MM.1S (cell line): Measurements from ENCODE around the gene ADARB1.

Experiments used
- DNase-seq: peaks from one replicate; pipeline ENCODE4 v3.0.0-alpha.2; 2015
- H2AFZ ChIP-seq: fragments of 300-600 bp; sonication (generic); 2 replicates; pipeline ENCODE4 v1.6.0; 2016; ENCODE audit warnings: antibody characterized with exemption, low read length
- H3F3A ChIP-seq: fragments of 300-600 bp; sonication (generic); 2 replicates; pipeline ENCODE4 v1.6.1; 2016; ENCODE audit warnings: mild to moderate bottlenecking, antibody characterized with exemption, low read length, moderate library complexity, mixed read lengths; ENCODE audit not compliant: insufficient read depth
- H3K27ac ChIP-seq: fragments of 300-600 bp; sonication (generic); 2 replicates; pipeline ENCODE4 v1.5.1; 2016; ENCODE audit warnings: mild to moderate bottlenecking, low read length
- H3K27me3 ChIP-seq: fragments of 300-600 bp; sonication (generic); replicated peaks from 2 replicates; pipeline ENCODE4 v1.6.0; 2016; ENCODE audit warnings: low read length; ENCODE audit not compliant: insufficient read depth
- H3K36me3 ChIP-seq: fragments of 300-600 bp; sonication (generic); replicated peaks from 2 replicates; pipeline ENCODE4 v1.6.1; 2016; ENCODE audit warnings: mild to moderate bottlenecking, low read length, mixed read lengths; ENCODE audit not compliant: insufficient read depth
- H3K4me1 ChIP-seq: fragments of 300-600 bp; sonication (generic); 2 replicates; pipeline ENCODE4 v1.6.1; 2016; ENCODE audit warnings: low read length, mixed read lengths
- H3K4me2 ChIP-seq: fragments of 300-600 bp; sonication (generic); 2 replicates; pipeline ENCODE4 v1.6.0; 2016; ENCODE audit warnings: low read depth, low read length
- H3K4me3 ChIP-seq: fragments of 300-600 bp; sonication (generic); 2 replicates; pipeline ENCODE4 v1.5.1; 2016; ENCODE audit warnings: low read length, mixed read lengths
- H3K79me2 ChIP-seq: fragments of 300-600 bp; sonication (generic); 2 replicates; pipeline ENCODE4 v1.6.1; 2016; ENCODE audit warnings: mixed run types, low read length, mixed read lengths
- H3K9ac ChIP-seq: fragments of 300-600 bp; sonication (generic); 2 replicates; pipeline ENCODE4 v1.6.1; 2016; ENCODE audit warnings: low read length, mixed read lengths
- H3K9me2 ChIP-seq: fragments of 300-600 bp; sonication (generic); replicated peaks from 2 replicates; pipeline ENCODE4 v1.6.1; 2016; ENCODE audit warnings: mild to moderate bottlenecking, low read length, mixed read lengths; ENCODE audit not compliant: insufficient read depth
- H3K9me3 ChIP-seq: fragments of 300-600 bp; sonication (generic); replicated peaks from 2 replicates; pipeline ENCODE4 v1.6.1; 2016; ENCODE audit warnings: mild to moderate bottlenecking, low read length, mixed read lengths; ENCODE audit not compliant: insufficient read depth
- H4K20me1 ChIP-seq: fragments of 300-600 bp; sonication (generic); 2 replicates; pipeline ENCODE4 v1.6.1; 2016; ENCODE audit warnings: mild to moderate bottlenecking, low read length, moderate library complexity, mixed read lengths; ENCODE audit not compliant: insufficient read depth
- CTCF ChIP-seq: fragments of 300-600 bp; sonication (generic); IDR thresholded peaks from 2 replicates; pipeline ENCODE4 v1.5.1; 2016; ENCODE audit warnings: antibody characterized with exemption, low read length, mixed read lengths
- EZH2 ChIP-seq: fragments of 300-600 bp; sonication (generic); optimal IDR thresholded peaks from 2 replicates; pipeline ENCODE3; 2017; ENCODE audit warnings: low read depth, mild to moderate bottlenecking, antibody characterized with exemption, low read length, mixed read lengths
- EZH2phosphoT487 ChIP-seq: fragments of 300-600 bp; sonication (generic); IDR thresholded peaks from 2 replicates; pipeline ENCODE4 v1.6.1; 2018; ENCODE audit warnings: antibody characterized with exemption, low read length

ADARB1 gene

GRCh38 chr21:45076245-45076711, 1.9 kb downstream of the ADARB1 start:
- Histone ChIP-seq H3K36me3 (no peaks in the 10 kb centered on the region), H3K27me3 (peaks cover 89% of the 10 kb centered on the region), H4K20me1 (no peaks in the 10 kb centered on the region), H2AFZ (no peak overlapping the region), H3K9ac (no peak overlapping the region), H3K4me2 (no peak overlapping the region), H3K4me1 (no peaks in the 10 kb centered on the region), H3K27ac (no peak overlapping the region), H3K79me2 (no peaks in the 10 kb centered on the region), H3K4me3 (no peak overlapping the region), H3K9me2 (no peaks in the 10 kb centered on the region), H3F3A (no peaks in the 10 kb centered on the region), H3K9me3 (no peaks in the 10 kb centered on the region)
- TF ChIP-seq EZH2phosphoT487 (peak; percentile 32; the same call in 1 of the 2 replicates), CTCF (no peak), EZH2 (no peak)
- no peak for DNase-seq

- H3K9me3 ChIP-seq = no peaks in the 10 kb centered on the region
- DNase-seq = no peak
- no peaks in the 10 kb centered on the region for H3F3A ChIP-seq
- no peak overlapping the region for H2AFZ ChIP-seq
- no peak overlapping the region for H3K9ac ChIP-seq
- no peak overlapping the region for H3K27ac ChIP-seq
- H4K20me1 ChIP-seq = no peaks in the 10 kb centered on the region
- no peaks in the 10 kb centered on the region for H3K9me2 ChIP-seq
- H3K4me1 ChIP-seq = no peaks in the 10 kb centered on the region
- H3K79me2 ChIP-seq = no peaks in the 10 kb centered on the region
- TF ChIP-seq CTCF (no peak), EZH2phosphoT487 (no peak), EZH2 (no peak)
- no peak overlapping the region for H3K4me3 ChIP-seq
- peaks cover 87% of the 10 kb centered on the region for H3K27me3 ChIP-seq
- H3K36me3 ChIP-seq = no peaks in the 10 kb centered on the region
- H3K4me2 ChIP-seq = no peak overlapping the region
Observed at GRCh38 chr21:45078371-45078770, 4.0 kb downstream of the ADARB1 start.

- no peaks in the 10 kb centered on the region for H3K36me3 ChIP-seq
- no peak overlapping the region for H3K9ac ChIP-seq
- no peak overlapping the region for H3K27ac ChIP-seq
- TF ChIP-seq EZH2 (no peak), EZH2phosphoT487 (no peak), CTCF (no peak)
- H3K4me1 ChIP-seq = no peaks in the 10 kb centered on the region
- no peak overlapping the region for H3K4me2 ChIP-seq
- no peaks in the 10 kb centered on the region for H3K9me3 ChIP-seq
- no peak for DNase-seq
- no peaks in the 10 kb centered on the region for H3F3A ChIP-seq
- no peak overlapping the region for H2AFZ ChIP-seq
- H4K20me1 ChIP-seq = no peaks in the 10 kb centered on the region
- peaks cover 88% of the 10 kb centered on the region for H3K27me3 ChIP-seq
- no peak overlapping the region for H3K4me3 ChIP-seq
- H3K79me2 ChIP-seq = no peaks in the 10 kb centered on the region
- H3K9me2 ChIP-seq = no peaks in the 10 kb centered on the region
Observed at GRCh38 chr21:45078877-45079281, 4.5 kb downstream of the ADARB1 start.
